CD4-positive, alpha-beta memory T cell (primary cell): ENCODE data around the gene PLCB1. TPM values are rescaled to one million over a fixed set of nuclear protein-coding genes. Genes with fewer than 3 reads are reported as not detected.

Source experiments
- CTCF ChIA-PET: fragments of 350-600 bp; sonication (Branson Sonifier 250); formaldehyde crosslinking; loops from one replicate; lab custom pipeline; 2021; ENCODE audit warnings: inconsistent platforms; ENCODE audit not compliant: partially characterized antibody; lab: Charles Lee
- POLR2A ChIA-PET: fragments of 350-600 bp; sonication (Branson Sonifier 250); formaldehyde crosslinking; loops from one replicate; lab custom pipeline; 2021; ENCODE audit not compliant: partially characterized antibody; lab: Charles Lee
- DNase-seq, 5 donors: peaks; one replicate each; pipeline versions ENCODE4 v3.0.0 to v3.0.0-alpha.2; 2020 to 2022; ENCODE audit warnings: mixed read lengths in 1 of 5
- H3K27ac ChIP-seq: one replicate; pipeline ENCODE4 v1.7.0; 2013; ENCODE audit warnings: low read depth, low read length
- H3K27me3 ChIP-seq: 2 replicates; pipeline ENCODE4 v1.7.0; 2013; ENCODE audit warnings: mild to moderate bottlenecking, low read length, moderate library complexity; ENCODE audit not compliant: insufficient read depth
- H3K36me3 ChIP-seq: 2 replicates; pipeline ENCODE4 v1.7.0; 2013; ENCODE audit warnings: mild to moderate bottlenecking, low read length, moderate library complexity; ENCODE audit not compliant: insufficient read depth
- H3K4me1 ChIP-seq: 2 replicates; pipeline ENCODE4 v1.7.0; 2013; ENCODE audit warnings: mild to moderate bottlenecking, low read length, moderate library complexity; ENCODE audit not compliant: insufficient read depth
- H3K4me3 ChIP-seq, 2 donors: one replicate each; pipeline ENCODE4 v1.7.0; 2013; ENCODE audit warnings: low read length in 2 of 2, mild to moderate bottlenecking in 1 of 2
- H3K9me3 ChIP-seq, 2 donors: one replicate each; pipeline ENCODE4 v1.7.0; 2013; ENCODE audit warnings: low read length in 2 of 2, control low read depth in 1 of 2; ENCODE audit not compliant: control insufficient read depth in 1 of 2
- H3K27ac Mint-ChIP-seq, 7 donors: one replicate each; pipeline ENCODE4 v1.8.0; 2020 to 2021; ENCODE audit warnings: mixed read lengths in 7 of 7, mild to moderate bottlenecking in 6 of 7, inconsistent platforms in 3 of 7, moderate library complexity in 3 of 7
- H3K27me3 Mint-ChIP-seq, 2 donors: one replicate each; pipeline ENCODE4 v1.8.0; 2020 to 2021; ENCODE audit warnings: mixed read lengths in 2 of 2
- H3K36me3 Mint-ChIP-seq, 2 donors: one replicate each; pipeline ENCODE4 v1.8.0; 2020 to 2021; ENCODE audit warnings: mixed read lengths in 2 of 2, inconsistent platforms in 1 of 2, mild to moderate bottlenecking in 1 of 2
- H3K4me1 Mint-ChIP-seq, 4 donors: one replicate each; pipeline ENCODE4 v1.8.0; 2020 to 2021; ENCODE audit warnings: mixed read lengths in 4 of 4, mild to moderate bottlenecking in 1 of 4
- H3K4me3 Mint-ChIP-seq, 8 donors: one replicate each; pipeline ENCODE4 v1.8.0; 2020 to 2021; ENCODE audit warnings: mixed read lengths in 8 of 8, mild to moderate bottlenecking in 7 of 8, moderate library complexity in 6 of 8, inconsistent platforms in 3 of 8
- H3K9me3 Mint-ChIP-seq, 8 donors: one replicate each; pipeline ENCODE4 v1.8.0; 2020 to 2021; ENCODE audit warnings: mixed read lengths in 8 of 8, mild to moderate bottlenecking in 5 of 8, inconsistent platforms in 3 of 8, moderate library complexity in 1 of 8
- intact Hi-C: fragments of 100-400 bp; cut with micrococcal nuclease; formaldehyde crosslinking; loops from one replicate; pipeline ENCODE4 v1.15.1; 2023
- polyA plus RNA-seq, 2 donors: library from polyadenylated mRNA; unstranded; fragments of 300-500 nt; fragmentation: Illumina TruSeq; gene quantifications; one replicate each; pipeline ENCODE4 v1.2.3, GENCODE V29; 2021
- total RNA-seq, 2 experiments: library from RNA; stranded (reverse); gene quantifications; one replicate each; pipeline ENCODE4 v1.2.3, GENCODE V29; 2021

The PLCB1 gene
- total and polyA plus RNA-seq, 4 experiments from 2014 or later, result 5.5 to 9.6 (median 8.2) TPM

- no peak overlapping the region for H3K4me3 ChIP-seq
- no peak overlapping the region for H3K4me3 Mint-ChIP-seq
Observed at GRCh38 chr20:8421981-8422380, 289.9 kb downstream of the PLCB1 start.

GRCh38 chr20:8423482-8423881 is 291.4 kb downstream of the PLCB1 start:
- H3K27ac ChIP-seq, result no peak overlapping the region
- no peak overlapping the region for H3K4me3 ChIP-seq
- intact Hi-C loops, result no loop called here
- H3K36me3 Mint-ChIP-seq, result no peaks in the 10 kb centered on the region
- H3K4me1 Mint-ChIP-seq, result peaks cover 2 to 8% (median 3%) of the 10 kb centered on the region in 4 donors
- no peaks in the 10 kb centered on the region for H3K9me3 ChIP-seq
- no peaks in the 10 kb centered on the region for H3K27me3 ChIP-seq
- ChIA-PET POLR2A (interaction anchor here (0.8 kb wide), 1 partner anchor 11 kb away, joined by 3 read pairs; no protein-coding TSS in a partner anchor), CTCF (no interaction called here)
- no peaks in the 10 kb centered on the region for H3K9me3 Mint-ChIP-seq
- no peak for DNase-seq
- H3K27me3 Mint-ChIP-seq, result peaks cover 0 to 1% of the 10 kb centered on the region in 2 donors
- no peaks in the 10 kb centered on the region for H3K4me1 ChIP-seq
- H3K36me3 ChIP-seq, result no peaks in the 10 kb centered on the region
- H3K4me3 Mint-ChIP-seq, result no peak overlapping the region
- H3K27ac Mint-ChIP-seq, result no peak overlapping the region

More at GRCh38 chr20:8421981-8422380, 289.9 kb downstream of the PLCB1 start:
- no peak for DNase-seq
- ChIA-PET POLR2A (no interaction called here), CTCF (no interaction called here)
- no peaks in the 10 kb centered on the region for H3K9me3 Mint-ChIP-seq
- no peaks in the 10 kb centered on the region for H3K36me3 ChIP-seq
- no peaks in the 10 kb centered on the region for H3K27me3 ChIP-seq
- no peaks in the 10 kb centered on the region for H3K9me3 ChIP-seq
- H3K4me1 Mint-ChIP-seq, result peaks cover 0 to 3% (median under 1%) of the 10 kb centered on the region in 4 donors
- H3K27ac Mint-ChIP-seq, result no peak overlapping the region
- H3K36me3 Mint-ChIP-seq, result no peaks in the 10 kb centered on the region
- peaks cover 0 to 1% of the 10 kb centered on the region in 2 donors for H3K27me3 Mint-ChIP-seq
- no peak overlapping the region for H3K27ac ChIP-seq
- intact Hi-C loops, result no loop called here
- no peaks in the 10 kb centered on the region for H3K4me1 ChIP-seq

GRCh38 chr20:8424010-8424409 is 291.9 kb downstream of the PLCB1 start:
- Histone ChIP-seq H3K27me3 (no peaks in the 10 kb centered on the region), H3K36me3 (no peaks in the 10 kb centered on the region), H3K9me3 (no peaks in the 10 kb centered on the region), H3K4me1 (no peaks in the 10 kb centered on the region), H3K4me3 (no peak overlapping the region), H3K27ac (no peak overlapping the region)
- Mint-ChIP-seq H3K36me3 (no peaks in the 10 kb centered on the region), H3K4me1 (peaks cover 2 to 14% (median 6%) of the 10 kb centered on the region in 4 donors), H3K27ac (peak overlapping the region in 1 of 7 donors; percentile 76), H3K27me3 (peaks cover 0 to 1% of the 10 kb centered on the region in 2 donors), H3K4me3 (peak overlapping the region in 1 of 8 donors; percentile 0), H3K9me3 (no peaks in the 10 kb centered on the region)
- ChIA-PET CTCF (no interaction called here), POLR2A (no interaction called here)
- intact Hi-C loops, result no loop called here
- no peak for DNase-seq

- Mint-ChIP-seq H3K27me3 (peaks cover 0 to 1% of the 10 kb centered on the region in 2 donors), H3K9me3 (no peaks in the 10 kb centered on the region), H3K4me3 (no peak overlapping the region), H3K36me3 (no peaks in the 10 kb centered on the region), H3K27ac (no peak overlapping the region), H3K4me1 (peaks cover 2 to 17% (median 6%) of the 10 kb centered on the region in 4 donors)
- Histone ChIP-seq H3K27me3 (no peaks in the 10 kb centered on the region), H3K4me1 (no peaks in the 10 kb centered on the region), H3K27ac (no peak overlapping the region), H3K36me3 (no peaks in the 10 kb centered on the region), H3K9me3 (no peaks in the 10 kb centered on the region), H3K4me3 (no peak overlapping the region)
- CTCF ChIA-PET, result no interaction called here
- DNase-seq, result no peak
- POLR2A ChIA-PET, result no interaction called here
- intact Hi-C loops, result no loop called here
Observed at GRCh38 chr20:8425016-8425415, 292.9 kb downstream of the PLCB1 start.

GRCh38 chr20:8425802-8426201 is 293.7 kb downstream of the PLCB1 start:
- Mint-ChIP-seq H3K27ac (no peak overlapping the region), H3K4me3 (no peak overlapping the region), H3K4me1 (peaks cover 2 to 17% (median 6%) of the 10 kb centered on the region in 4 donors), H3K9me3 (no peaks in the 10 kb centered on the region), H3K27me3 (peaks cover 0 to under 1% of the 10 kb centered on the region in 2 donors), H3K36me3 (no peaks in the 10 kb centered on the region)
- Histone ChIP-seq H3K4me1 (no peaks in the 10 kb centered on the region), H3K9me3 (no peaks in the 10 kb centered on the region), H3K4me3 (no peak overlapping the region), H3K27ac (no peak overlapping the region), H3K36me3 (no peaks in the 10 kb centered on the region), H3K27me3 (no peaks in the 10 kb centered on the region)
- ChIA-PET CTCF (no interaction called here), POLR2A (no interaction called here)
- intact Hi-C loops, result no loop called here
- no peak for DNase-seq

- no peaks in the 10 kb centered on the region for H3K36me3 Mint-ChIP-seq
- no peak overlapping the region for H3K4me3 Mint-ChIP-seq
- H3K27me3 Mint-ChIP-seq, result no peaks in the 10 kb centered on the region
- H3K9me3 Mint-ChIP-seq, result no peaks in the 10 kb centered on the region
- H3K27ac Mint-ChIP-seq, result no peak overlapping the region
- H3K27me3 ChIP-seq, result no peaks in the 10 kb centered on the region
- DNase-seq, result no peak
- no peaks in the 10 kb centered on the region for H3K4me1 ChIP-seq
- H3K4me1 Mint-ChIP-seq, result peaks cover 2 to 17% (median 6%) of the 10 kb centered on the region in 4 donors
- ChIA-PET CTCF (interaction anchor here (0.6 kb wide), 1 partner anchor 10 kb away, joined by 3 read pairs; no protein-coding TSS in a partner anchor), POLR2A (no interaction called here)
- no peak overlapping the region for H3K27ac ChIP-seq
- no peaks in the 10 kb centered on the region for H3K9me3 ChIP-seq
- intact Hi-C loops, result no loop called here
- H3K4me3 ChIP-seq, result no peak overlapping the region
- H3K36me3 ChIP-seq, result no peaks in the 10 kb centered on the region
Observed at GRCh38 chr20:8427419-8428040, 295.5 kb downstream of the PLCB1 start.

- H3K27ac Mint-ChIP-seq, result peak overlapping the region in 1 of 7 donors; percentile 15
- H3K4me1 Mint-ChIP-seq, result peaks cover under 1 to 17% (median 6%) of the 10 kb centered on the region in 4 donors
- no peaks in the 10 kb centered on the region for H3K36me3 Mint-ChIP-seq
- Histone ChIP-seq H3K4me1 (no peaks in the 10 kb centered on the region), H3K36me3 (no peaks in the 10 kb centered on the region), H3K9me3 (no peaks in the 10 kb centered on the region), H3K27me3 (no peaks in the 10 kb centered on the region), H3K27ac (no peak overlapping the region), H3K4me3 (no peak overlapping the region)
- H3K4me3 Mint-ChIP-seq, result no peak overlapping the region
- no peaks in the 10 kb centered on the region for H3K9me3 Mint-ChIP-seq
- intact Hi-C loops, result no loop called here
- ChIA-PET CTCF (no interaction called here), POLR2A (no interaction called here)
- DNase-seq, result no peak
- no peaks in the 10 kb centered on the region for H3K27me3 Mint-ChIP-seq
Observed at GRCh38 chr20:8428988-8429387, 296.9 kb downstream of the PLCB1 start.
